NCI-H345 (cell line): ENCODE results near the gene DSC1.
A peak's percentile ranks its signal among the peaks of the same experiment; 100 is the strongest.

ENCODE experiments used
- DNase-seq: peaks from one replicate; lab custom pipeline; 2025; lab: John Stamatoyannopoulos, UW

Gene DSC1

DNA sequence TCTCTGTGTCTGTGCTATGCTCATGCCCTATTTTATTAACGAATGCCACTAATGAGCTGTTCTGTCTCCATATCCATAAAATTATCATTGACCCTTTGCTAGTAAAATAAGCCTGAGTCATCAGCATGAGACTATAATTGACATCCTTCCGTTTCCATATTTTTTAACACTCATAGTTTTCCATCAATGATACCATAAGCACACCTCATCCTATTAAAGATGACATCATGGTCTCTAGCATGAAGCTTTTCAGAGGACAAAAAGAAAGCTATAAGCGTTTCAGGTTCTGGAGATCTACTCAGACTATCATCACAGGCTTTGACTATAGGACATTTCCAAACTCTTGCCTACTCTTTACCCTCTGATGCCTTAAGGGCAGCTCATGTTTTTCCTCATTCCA, 59.2 kb downstream of the DSC1 start:
- DNase-seq = no peak

DNA sequence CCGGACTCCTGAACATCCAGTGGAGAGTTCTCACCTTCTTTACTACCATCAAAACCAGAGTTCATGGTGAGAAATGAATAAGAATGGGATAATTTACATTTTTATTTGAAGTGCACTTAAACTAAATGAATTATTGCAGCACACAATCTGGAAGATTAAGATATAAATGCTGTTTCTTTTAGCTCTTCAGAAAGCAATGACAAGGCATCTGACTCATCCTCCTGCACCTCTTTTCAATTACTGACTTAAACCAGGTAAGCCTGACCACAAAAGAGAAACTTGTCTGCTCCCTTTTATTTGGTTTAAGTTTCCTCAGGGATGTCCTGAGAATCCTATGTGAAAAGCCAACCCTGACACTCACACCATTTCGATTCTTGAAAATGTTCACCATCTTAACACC, 59.7 kb downstream of the DSC1 start:
- no peak for DNase-seq

DNA sequence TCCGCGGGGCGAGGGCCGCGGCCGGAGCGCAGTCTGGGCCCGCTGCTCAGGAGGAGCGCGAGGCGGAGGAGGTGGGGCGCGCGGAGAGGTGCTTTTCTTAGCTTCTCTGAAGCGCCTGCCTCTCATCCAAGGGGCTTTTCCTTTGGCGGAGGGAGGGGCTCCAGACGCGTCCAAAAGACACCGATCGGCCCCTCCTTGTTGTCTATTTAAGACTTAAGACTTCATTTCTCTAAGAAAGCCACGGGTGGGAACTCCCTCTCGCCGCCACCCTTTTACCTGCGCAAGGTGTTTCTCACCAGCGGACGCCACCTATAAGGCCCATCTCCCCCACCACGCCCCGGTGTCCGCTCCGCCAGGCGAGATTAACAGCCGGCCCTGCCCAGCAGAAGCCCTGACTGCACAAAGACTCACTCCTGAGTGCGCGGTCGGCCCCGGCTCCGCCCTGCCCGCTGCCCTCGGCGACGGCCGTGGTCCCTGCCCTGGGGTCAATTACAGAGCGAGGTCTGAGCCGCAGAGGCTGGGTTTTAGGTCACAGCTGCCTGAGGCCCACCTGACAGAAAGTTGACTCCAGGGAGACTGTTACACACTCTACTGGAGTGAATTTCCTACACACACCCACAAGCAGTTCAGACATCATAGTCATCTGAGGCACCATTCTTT, 60.5 kb downstream of the DSC1 start, which contains the start of gene DSC2:
Gene DSC2 (minus strand): TSS at position 397 of the 660 bp plus-strand sequence. CDS start 450 bp downstream, outside the sequence.
- peak; percentile 42 for DNase-seq

DNA sequence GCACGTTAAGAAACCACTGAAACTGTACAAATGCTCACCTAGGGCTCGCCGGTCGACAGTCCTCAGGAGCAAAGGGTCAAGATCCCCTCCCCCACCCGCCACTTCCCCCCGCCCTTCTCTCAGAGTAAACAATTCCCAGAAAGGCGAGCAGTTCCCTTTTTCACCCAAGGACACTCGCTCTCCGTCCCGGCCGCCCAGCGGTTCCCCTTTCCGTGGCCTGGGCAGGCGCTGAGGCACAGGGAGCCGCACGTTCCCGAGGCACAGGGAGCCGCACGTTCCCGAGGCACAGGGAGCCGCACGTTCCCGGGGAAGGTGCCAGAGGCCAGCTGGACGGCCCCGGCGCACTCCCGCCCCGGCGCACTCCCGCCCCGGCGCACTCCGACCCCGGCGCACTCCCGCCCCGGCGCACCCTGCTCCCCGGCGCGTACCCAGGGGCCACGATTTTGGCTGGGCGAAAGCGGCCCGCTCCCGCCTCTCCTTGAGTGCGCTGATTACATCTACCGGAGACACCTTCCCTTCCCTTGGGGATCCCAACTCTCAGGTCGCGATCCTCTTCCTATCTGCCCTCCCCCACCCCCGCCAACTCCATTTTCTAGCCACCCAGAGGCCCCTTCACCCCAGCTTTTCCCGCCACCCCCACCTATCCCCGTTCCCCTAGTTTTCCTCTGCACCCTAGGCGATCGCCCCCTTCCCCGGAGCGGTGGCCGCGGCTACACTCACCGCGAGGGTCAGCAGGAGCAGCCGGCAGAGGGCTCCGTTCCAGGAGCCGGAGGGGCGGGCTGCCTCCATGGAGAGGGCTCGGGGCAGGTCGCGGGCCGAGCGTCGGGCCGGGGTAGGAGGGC, 61.3 kb downstream of the DSC1 start:
- DNase-seq = peak; percentile 54

- DNase-seq = no peak
These were observed 62.0 kb downstream of the DSC1 start for GRCh38 chr18:31100436-31101182.

DNA sequence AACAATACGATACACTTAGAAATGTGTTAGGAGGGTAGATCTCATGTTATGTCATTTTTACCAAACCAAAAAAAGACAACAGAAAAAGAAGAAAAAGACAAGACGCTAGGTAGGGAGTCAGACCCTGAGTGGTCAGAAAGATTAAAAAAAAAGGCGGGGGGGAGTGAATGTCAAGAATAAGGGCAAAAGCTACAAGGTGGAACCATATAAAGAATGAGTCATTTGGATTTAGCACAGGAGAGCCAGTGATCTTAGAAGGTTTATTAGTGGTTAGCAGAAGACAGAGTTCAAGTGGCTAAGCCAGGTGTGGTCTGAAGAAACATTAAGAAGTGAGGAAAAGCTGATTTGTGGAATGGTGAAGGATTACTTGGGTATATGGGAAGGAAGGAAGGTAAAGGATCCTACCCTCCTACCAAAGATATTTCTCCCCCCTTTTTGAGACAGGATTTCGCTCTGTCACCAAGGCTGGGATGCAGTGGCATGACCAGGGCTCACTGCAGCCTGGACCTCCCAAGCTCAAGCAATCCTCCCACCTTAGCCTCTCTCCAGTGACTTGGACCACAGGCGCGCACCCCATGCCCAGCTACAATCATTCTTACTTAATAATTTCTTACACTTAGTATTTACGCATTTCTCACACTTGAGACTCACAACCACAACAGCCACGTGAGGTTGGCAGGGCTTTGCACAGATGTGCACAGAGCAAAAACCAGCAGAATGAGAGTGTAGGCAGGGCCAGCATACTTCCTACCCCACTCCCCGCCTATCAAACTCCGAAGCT, 63.0 kb downstream of the DSC1 start:
- no peak for DNase-seq

- DNase-seq = no peak
These were observed 63.8 kb downstream of the DSC1 start for GRCh38 chr18:31098878-31099277.

DNA sequence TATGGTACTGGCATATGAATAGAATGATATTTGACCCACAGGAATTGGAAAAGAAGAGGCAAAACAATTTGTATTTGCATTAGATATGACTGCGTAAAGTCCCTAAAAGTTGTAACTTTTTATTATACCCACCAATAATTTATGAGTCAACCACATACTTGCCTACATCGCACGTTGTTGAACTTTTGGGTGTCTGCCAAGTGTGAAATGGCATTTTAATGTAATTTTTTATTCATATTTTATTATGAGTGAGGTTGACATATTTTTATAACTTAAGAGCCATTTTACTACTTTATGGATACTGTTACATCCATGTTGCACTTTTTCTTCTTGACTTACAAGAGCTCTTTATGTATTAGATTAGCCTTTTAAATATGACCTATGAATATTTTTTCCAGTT, 65.0 kb downstream of the DSC1 start:
- no peak for DNase-seq

DNA sequence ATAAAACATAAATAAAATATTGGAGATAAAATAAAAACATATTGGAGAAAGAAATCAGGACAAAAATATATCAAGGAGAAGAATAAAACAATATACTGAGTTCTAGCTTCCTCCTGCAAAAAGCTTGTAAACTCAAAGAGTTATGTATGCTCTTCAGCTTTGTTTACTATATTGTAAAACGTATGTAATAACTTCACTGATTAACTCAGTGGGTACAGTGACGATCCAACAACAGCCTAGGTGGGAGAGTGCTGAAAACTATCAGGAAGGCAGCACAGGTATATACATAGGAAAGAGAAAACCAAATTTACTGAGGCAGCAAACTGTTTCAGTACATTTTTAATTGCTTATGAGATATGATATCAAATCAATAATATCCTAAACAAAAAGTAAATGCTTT, 68.8 kb downstream of the DSC1 start:
- DNase-seq = no peak

GRCh38 chr18:31093294-31093693, 69.4 kb downstream of the DSC1 start:
- no peak for DNase-seq

DNA sequence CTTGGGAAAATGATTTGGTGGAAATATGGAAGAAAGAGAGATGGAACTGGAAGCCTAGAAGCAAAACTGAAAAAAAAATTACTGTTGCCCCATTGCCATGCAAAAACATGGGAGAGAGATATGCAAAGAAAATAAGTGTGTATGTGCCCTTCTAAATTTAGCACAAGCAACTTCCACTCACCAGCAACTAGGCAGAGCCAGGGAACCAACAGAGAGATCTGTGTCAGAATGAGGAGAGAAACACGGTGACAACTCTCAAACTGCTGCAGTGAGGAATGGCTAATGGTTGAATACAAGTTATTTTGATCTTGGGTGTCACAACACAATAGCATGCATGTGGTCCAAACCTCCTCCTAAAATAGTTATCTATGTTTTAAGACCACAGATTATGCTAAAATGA, 71.3 kb downstream of the DSC1 start:
- DNase-seq = no peak

GRCh38 chr18:31088532-31088931, 74.1 kb downstream of the DSC1 start:
- no peak for DNase-seq

DNA sequence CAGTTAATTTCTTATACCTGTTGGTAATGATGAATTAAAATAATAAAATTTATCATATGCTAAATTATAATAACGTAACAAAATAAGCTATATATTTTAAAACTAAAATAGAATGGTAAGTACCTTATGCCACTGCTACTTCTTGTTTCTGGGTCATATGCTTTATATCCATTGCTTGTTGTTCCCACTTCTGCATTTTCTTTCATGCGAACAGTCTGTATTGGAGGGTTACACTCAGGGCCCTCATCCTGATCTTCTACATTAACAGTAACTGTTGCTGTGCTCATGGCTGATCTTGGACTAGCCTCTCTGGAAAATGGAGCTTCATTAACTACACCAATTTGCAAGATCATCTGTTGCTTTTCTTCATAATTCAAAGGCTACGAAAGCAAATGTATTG, 82.7 kb downstream of the DSC1 start:
- DNase-seq = no peak
